GM23338 (cell line): ENCODE measurements around the gene MDGA2. TPM values are rescaled to one million over a fixed set of nuclear protein-coding genes. Genes with fewer than 3 reads are reported as not detected.

Experiments
- ATAC-seq: fragments of 200-7000 bp; cut with Tn5 transposase; 3 replicates; pipeline ENCODE4 v1.9.1; 2020
- DNase-seq: peaks from one replicate; pipeline ENCODE4 v3.0.0-alpha.2; 2015; ENCODE audit warnings: low spot score
- H2AFZ ChIP-seq: fragments of 200-600 bp; sonication (generic); 2 replicates; pipeline ENCODE4 v1.8.0; 2016; ENCODE audit warnings: antibody characterized with exemption, mild to moderate bottlenecking, moderate library complexity
- H3F3A ChIP-seq: fragments of 200-600 bp; sonication (generic); replicated peaks from 2 replicates; pipeline ENCODE4 v1.8.0; 2017; ENCODE audit warnings: antibody characterized with exemption, mixed run types, low read depth
- H3K27ac ChIP-seq: fragments of 200-600 bp; sonication (generic); 2 replicates; pipeline ENCODE4 v1.6.1; 2016; ENCODE audit warnings: low read depth
- H3K27me3 ChIP-seq: fragments of 200-600 bp; sonication (generic); 2 replicates; pipeline ENCODE4 v1.8.0; 2016; ENCODE audit warnings: mild to moderate bottlenecking, mixed run types, moderate library complexity; ENCODE audit not compliant: insufficient read depth
- H3K36me3 ChIP-seq: fragments of 200-600 bp; sonication (generic); 2 replicates; pipeline ENCODE4 v1.8.0; 2016; ENCODE audit warnings: mild to moderate bottlenecking; ENCODE audit not compliant: insufficient read depth
- H3K4me1 ChIP-seq: fragments of 200-600 bp; sonication (generic); 2 replicates; pipeline ENCODE4 v1.8.0; 2016; ENCODE audit warnings: mild to moderate bottlenecking, moderate library complexity; ENCODE audit not compliant: insufficient read depth
- H3K4me2 ChIP-seq: fragments of 200-600 bp; sonication (generic); 2 replicates; pipeline ENCODE4 v1.7.1; 2017; ENCODE audit warnings: mixed run types
- H3K4me3 ChIP-seq: fragments of 200-600 bp; sonication (generic); 2 replicates; pipeline ENCODE4 v1.6.1; 2016; ENCODE audit warnings: mixed run types
- H3K79me2 ChIP-seq: fragments of 200-600 bp; sonication (generic); replicated peaks from 2 replicates; pipeline ENCODE4 v1.8.0; 2017; ENCODE audit warnings: mild to moderate bottlenecking; ENCODE audit not compliant: insufficient read depth
- H3K9me2 ChIP-seq: fragments of 200-600 bp; sonication (generic); 2 replicates; pipeline ENCODE4 v1.8.0; 2017; ENCODE audit not compliant: insufficient read depth
- H4K20me1 ChIP-seq: fragments of 200-600 bp; sonication (generic); replicated peaks from 2 replicates; pipeline ENCODE4 v1.8.0; 2017; ENCODE audit warnings: mild to moderate bottlenecking; ENCODE audit not compliant: insufficient read depth
- H3K27ac Mint-ChIP-seq: 2 replicates; pipeline ENCODE4 v1.8.0; 2020; ENCODE audit warnings: inconsistent platforms, mild to moderate bottlenecking, moderate library complexity, mixed read lengths
- H3K27me3 Mint-ChIP-seq: 3 replicates; pipeline ENCODE4 v1.8.0; 2022; ENCODE audit warnings: low read depth, mild to moderate bottlenecking, moderate library complexity, mixed read lengths, inconsistent platforms; ENCODE audit not compliant: insufficient read depth, poor library complexity
- H3K36me3 Mint-ChIP-seq: 3 replicates; pipeline ENCODE4 v1.8.0; 2021; ENCODE audit warnings: low read depth, mild to moderate bottlenecking, inconsistent platforms, moderate library complexity, mixed read lengths
- H3K4me1 Mint-ChIP-seq: 3 replicates; pipeline ENCODE4 v1.8.0; 2020; ENCODE audit warnings: mild to moderate bottlenecking, inconsistent platforms, mixed read lengths
- H3K4me3 Mint-ChIP-seq: 3 replicates; pipeline ENCODE4 v1.8.0; 2021; ENCODE audit warnings: moderate library complexity, mild to moderate bottlenecking, inconsistent platforms, mixed read lengths
- H3K9me3 Mint-ChIP-seq: 3 replicates; pipeline ENCODE4 v1.8.0; 2020; ENCODE audit warnings: moderate library complexity, mild to moderate bottlenecking, inconsistent platforms, mixed read lengths
- CREB1 ChIP-seq: fragments of 250-450 bp; sonication (Bioruptor Pico); IDR thresholded peaks from 2 replicates; pipeline ENCODE4 v1.5.0; 2020; ENCODE audit warnings: low read depth, mild to moderate bottlenecking, moderate library complexity
- ETS1 ChIP-seq: IDR thresholded peaks from 2 replicates; pipeline ENCODE4 v1.6.1; 2016; ENCODE audit warnings: antibody characterized with exemption
- EZH2 ChIP-seq: fragments of 200-600 bp; sonication (generic); IDR thresholded peaks from one replicate; pipeline ENCODE4 v1.8.0; 2017; ENCODE audit warnings: antibody characterized with exemption, mild to moderate bottlenecking, low read depth; ENCODE audit not compliant: unreplicated experiment
- EZH2phosphoT487 ChIP-seq: fragments of 200-600 bp; sonication (generic); IDR thresholded peaks from one replicate; pipeline ENCODE4 v1.8.1; 2018; ENCODE audit warnings: antibody characterized with exemption; ENCODE audit not compliant: unreplicated experiment
- NANOG ChIP-seq: IDR thresholded peaks from 2 replicates; pipeline ENCODE4 v1.6.1; 2016; ENCODE audit warnings: antibody characterized with exemption, borderline replicate concordance
- POLR2AphosphoS5 ChIP-seq: IDR thresholded peaks from 2 replicates; pipeline ENCODE4 v1.6.1; 2016; ENCODE audit warnings: antibody characterized with exemption, low read depth
- REST ChIP-seq: IDR thresholded peaks from one replicate; pipeline ENCODE4 v1.6.1; 2018; ENCODE audit warnings: antibody characterized with exemption; ENCODE audit not compliant: unreplicated experiment
- STAT1 ChIP-seq: IDR thresholded peaks from one replicate; pipeline ENCODE4 v1.6.1; 2016; ENCODE audit warnings: antibody characterized with exemption; ENCODE audit not compliant: unreplicated experiment
- ZNF114 ChIP-seq: fragments of 250-450 bp; sonication (Bioruptor Pico); IDR thresholded peaks from 2 replicates; pipeline ENCODE4 v1.5.0; 2020; ENCODE audit warnings: mild to moderate bottlenecking, moderate library complexity
- ZNF331 ChIP-seq: fragments of 250-450 bp; sonication (Bioruptor Pico); IDR thresholded peaks from 2 replicates; pipeline ENCODE4 v1.5.0; 2020; ENCODE audit warnings: low read depth, mild to moderate bottlenecking, moderate library complexity
- ZNF462 ChIP-seq: fragments of 250-450 bp; sonication (Bioruptor Pico); IDR thresholded peaks from 2 replicates; pipeline ENCODE4 v1.5.0; 2020; ENCODE audit warnings: mild to moderate bottlenecking, moderate library complexity
- polyA plus RNA-seq: library from polyadenylated mRNA; unstranded; fragments of >200 nt; fragmentation: Nextera tagmentation; extraction: Ambion mirVana; gene quantifications from 2 replicates; pipeline ENCODE4 v1.2.1, GENCODE V29; 2016
- total RNA-seq: library from RNA; depleted of rRNA; stranded (reverse); fragments of >200 nt; shearing (Covaris generic); gene quantifications from 2 replicates; pipeline ENCODE4 v1.2.3, GENCODE V29; 2014

Gene MDGA2
- total and polyA plus RNA-seq, 2 experiments from 2014 or later, result 0.68 to 1.7 TPM

- TF ChIP-seq EZH2phosphoT487 (no peak), EZH2 (no peak), POLR2AphosphoS5 (no peak), REST (no peak)
Measured at GRCh38 chr14:46999661-47000060, 675.7 kb downstream of the MDGA2 start (continued).

GRCh38 chr14:46989566-46989965 lies 685.8 kb downstream of the MDGA2 start:
- Histone ChIP-seq H3K9me2 (no peaks in the 10 kb centered on the region), H3F3A (no peaks in the 10 kb centered on the region), H2AFZ (no peak overlapping the region), H4K20me1 (no peaks in the 10 kb centered on the region), H3K27me3 (no peaks in the 10 kb centered on the region), H3K27ac (no peak overlapping the region), H3K4me3 (no peak overlapping the region), H3K4me2 (no peak overlapping the region), H3K79me2 (no peaks in the 10 kb centered on the region), H3K4me1 (peaks cover 9% of the 10 kb centered on the region; the same call in 1 of the 2 replicates), H3K36me3 (no peaks in the 10 kb centered on the region)
- Mint-ChIP-seq H3K27ac (no peak overlapping the region), H3K9me3 (no peaks in the 10 kb centered on the region), H3K27me3 (no peaks in the 10 kb centered on the region), H3K4me3 (no peak overlapping the region), H3K36me3 (no peaks in the 10 kb centered on the region), H3K4me1 (peaks cover 3% of the 10 kb centered on the region; the same call in 1 of the 3 replicates)
- DNase-seq (no peak), ATAC-seq (no peak)
- TF ChIP-seq NANOG (no peak), STAT1 (no peak), ZNF114 (CRISPR knock-in tag) (no peak), EZH2phosphoT487 (no peak), ZNF331 (CRISPR knock-in tag) (no peak), CREB1 (CRISPR knock-in tag) (no peak), REST (no peak), ZNF462 (CRISPR knock-in tag) (no peak), POLR2AphosphoS5 (no peak), ETS1 (no peak)
